Epidermal melanocyte (primary cell): ENCODE measurements around the gene OR5C1.
"Not testable (repeated sequence)": the region's sequence is repeated elsewhere in the genome, so short reads cannot be mapped to it uniquely, and the experiment has no call there.

Source experiments
- DNase-seq: peaks from one replicate; pipeline ENCODE4 v3.0.0; 2011; ENCODE audit warnings: low spot score; ENCODE audit not compliant: insufficient read length

OR5C1 gene

DNA sequence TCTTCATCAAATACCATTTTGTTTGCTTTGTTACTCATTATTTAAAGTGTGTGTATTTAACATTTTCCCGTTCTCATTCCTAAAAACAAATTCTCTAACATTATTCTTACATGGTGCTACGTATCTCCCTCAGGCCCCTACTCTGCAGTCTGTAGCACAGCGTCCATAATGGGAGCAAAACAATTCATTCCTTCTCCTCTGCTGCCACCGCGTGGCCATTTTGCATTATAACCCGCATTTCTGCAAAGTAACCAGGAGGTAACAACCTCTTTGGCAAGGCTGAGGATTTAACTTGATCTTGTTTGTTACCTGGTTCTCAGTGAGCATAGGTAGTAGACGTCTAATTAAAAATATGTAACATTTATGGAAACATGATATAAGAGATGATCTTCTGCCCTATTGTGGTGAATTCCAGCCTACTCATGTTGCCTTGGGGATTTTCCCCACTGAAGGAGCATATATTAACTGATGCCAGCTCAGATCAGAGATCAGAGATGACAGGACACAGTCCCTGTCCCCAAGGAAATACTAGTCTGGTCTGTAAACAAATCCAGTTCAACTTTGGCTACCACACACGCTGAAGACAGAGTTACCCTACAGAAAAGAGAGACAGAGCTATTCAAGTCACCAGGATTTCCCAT lies 21.7 kb downstream of the OR5C1 start:
- peak; percentile 83 for DNase-seq

DNA sequence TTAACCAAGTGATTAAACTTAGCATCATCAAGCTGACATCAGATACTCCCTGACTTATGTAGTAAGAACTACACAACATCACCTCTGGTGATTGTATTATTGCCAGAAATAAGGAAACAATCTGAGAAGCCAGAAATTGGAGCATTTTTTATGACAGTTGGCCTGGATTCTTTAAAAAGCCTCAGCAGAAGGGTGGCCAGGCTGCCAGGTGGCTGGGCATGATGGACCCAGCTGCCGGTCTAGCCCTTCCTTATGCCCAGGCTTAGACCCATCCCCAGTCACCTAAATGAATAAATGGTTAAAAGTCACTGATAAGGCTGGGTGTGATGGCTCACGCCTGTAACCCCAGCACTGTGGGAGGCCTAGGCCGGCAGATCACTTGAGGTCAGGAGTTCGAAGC lies 24.0 kb downstream of the OR5C1 start:
- DNase-seq = no peak

DNA sequence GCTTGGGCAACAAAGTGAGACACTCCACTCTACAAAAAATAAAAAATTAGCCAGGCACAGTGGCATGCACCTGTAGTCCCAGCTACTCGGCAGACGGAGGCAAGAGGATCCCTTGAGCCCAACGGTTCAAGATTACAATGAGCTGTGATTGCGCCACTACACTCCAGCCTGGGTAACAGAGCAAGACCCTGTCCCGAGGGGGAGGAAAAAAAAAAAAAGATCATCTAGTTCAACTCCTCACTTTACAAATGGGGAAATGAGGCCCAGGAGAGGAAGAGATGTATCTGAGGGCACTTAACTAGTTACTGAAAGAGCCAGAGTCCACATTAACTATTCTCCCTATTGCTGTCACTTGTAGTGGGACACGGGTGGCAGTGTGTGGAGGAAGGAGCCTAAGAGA lies 25.8 kb downstream of the OR5C1 start:
- no peak for DNase-seq

DNA sequence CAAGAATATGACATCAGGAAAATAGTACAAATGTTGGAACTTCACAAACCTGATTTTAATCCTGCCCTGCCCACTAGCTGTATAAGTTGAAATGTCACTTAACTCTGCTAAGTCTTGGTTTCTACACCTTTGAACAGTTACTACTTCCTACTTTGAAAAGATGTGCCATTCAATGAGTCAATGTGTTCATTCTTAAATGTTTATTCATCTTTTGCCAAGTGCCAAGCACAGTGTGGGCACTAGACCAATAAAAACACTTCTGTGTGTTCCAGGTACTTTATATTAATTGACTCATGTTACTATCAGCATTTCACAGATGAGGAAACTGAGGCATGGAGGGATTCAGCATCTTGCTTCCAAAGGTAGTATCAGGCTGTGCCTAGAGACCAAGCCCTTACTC lies 26.8 kb downstream of the OR5C1 start:
- no peak for DNase-seq

DNA sequence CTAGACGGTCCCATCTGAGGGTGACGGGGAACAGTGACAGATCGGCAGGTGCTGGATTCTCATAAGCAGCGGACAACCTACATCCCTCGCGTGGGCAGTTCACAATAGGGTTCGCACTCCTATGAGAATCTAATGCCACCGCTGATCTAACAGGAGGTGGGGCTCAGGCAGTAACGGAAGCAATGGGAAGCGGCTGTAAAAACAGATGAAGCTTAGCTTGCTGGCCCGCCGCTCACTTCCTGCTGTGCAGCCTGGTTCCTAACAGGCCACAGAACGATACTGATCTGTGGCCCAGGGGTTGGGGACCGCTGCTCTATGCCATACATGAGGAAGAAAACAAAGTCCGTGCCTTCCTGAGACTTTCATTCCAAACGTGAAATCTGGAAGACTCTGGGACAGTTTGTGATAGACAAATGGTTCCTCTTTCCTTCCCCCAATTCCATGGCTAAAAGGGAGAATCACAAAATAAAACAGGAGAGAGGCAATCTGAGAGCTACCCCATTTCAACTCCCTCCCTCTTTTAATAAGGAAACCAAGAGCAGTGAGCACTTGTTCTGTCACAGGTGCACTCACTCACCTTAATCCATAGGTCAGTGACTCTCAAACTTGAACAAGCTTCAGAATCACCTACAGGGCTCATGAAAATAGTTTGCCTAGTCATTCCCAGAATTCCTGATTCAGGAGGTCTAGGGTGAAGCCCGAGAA lies 27.6 kb downstream of the OR5C1 start:
- no peak for DNase-seq

DNA sequence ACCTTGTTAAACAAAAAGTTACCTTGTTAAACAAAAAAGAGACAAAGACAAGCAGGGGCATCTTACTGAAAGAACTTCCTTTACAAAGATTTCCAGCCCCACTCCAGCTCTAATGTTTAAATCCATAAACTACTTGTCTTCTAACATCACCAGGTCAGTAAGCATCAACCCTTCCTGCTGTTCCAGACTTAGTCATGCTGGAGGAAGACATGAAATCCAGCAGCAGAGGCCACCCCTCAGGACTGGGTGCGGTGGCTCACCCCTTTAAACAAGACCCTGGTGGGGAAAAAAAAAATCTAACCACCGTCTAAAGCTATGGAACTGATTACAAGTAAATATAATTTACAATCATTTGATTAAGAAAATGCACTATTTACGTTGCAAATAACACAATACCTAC lies 30.6 kb downstream of the OR5C1 start:
- no peak for DNase-seq

DNA sequence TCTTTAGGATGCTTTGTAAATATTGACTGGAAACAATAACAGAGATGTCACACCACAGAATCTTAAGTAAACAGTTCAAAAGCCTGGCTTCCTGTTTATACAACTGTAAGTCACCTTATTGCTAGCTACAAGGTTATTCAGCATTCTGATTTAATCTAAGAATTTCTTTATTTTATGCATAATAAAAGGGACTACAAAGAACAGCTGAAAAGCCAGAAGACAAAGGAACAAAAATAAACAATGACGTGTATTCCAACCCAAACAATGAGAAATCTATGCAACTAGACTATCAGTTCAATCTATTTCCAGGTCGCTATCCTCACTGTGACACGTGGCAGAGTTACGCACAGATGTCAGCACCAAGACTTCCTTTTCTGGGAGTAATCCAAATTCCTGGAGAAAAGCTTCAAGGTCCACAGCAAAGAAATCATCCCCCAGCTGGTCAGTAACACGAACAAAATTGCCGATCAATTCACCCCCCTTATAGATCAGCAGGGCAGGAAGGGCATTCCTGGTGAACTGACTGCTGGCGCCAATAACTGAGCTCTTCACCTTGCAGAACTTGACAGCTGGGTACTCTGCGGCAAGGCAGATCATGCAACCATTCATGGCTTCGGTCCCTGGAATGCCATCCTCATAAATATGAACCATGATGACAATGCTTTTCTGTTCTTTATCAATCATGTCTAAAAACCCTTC lies 31.2 kb downstream of the OR5C1 start:
- no peak for DNase-seq

DNA sequence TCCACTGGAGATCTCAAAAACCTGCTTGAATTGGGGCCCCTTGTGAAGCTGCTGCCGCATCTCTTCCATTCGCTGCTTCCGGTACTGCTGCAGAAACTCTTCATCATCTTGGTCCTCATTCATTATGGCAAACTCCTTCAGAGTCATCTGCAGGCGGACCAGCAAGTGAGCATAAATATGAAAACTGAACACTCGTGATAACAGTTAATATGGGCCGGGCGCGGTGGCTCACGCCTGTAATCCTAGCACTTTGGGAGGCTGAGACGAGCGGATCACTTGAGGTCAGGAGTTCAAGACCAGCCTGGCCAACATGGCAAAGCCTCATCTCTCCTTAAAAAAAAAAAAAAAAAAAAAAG lies 31.7 kb downstream of the OR5C1 start:
- no peak for DNase-seq

DNA sequence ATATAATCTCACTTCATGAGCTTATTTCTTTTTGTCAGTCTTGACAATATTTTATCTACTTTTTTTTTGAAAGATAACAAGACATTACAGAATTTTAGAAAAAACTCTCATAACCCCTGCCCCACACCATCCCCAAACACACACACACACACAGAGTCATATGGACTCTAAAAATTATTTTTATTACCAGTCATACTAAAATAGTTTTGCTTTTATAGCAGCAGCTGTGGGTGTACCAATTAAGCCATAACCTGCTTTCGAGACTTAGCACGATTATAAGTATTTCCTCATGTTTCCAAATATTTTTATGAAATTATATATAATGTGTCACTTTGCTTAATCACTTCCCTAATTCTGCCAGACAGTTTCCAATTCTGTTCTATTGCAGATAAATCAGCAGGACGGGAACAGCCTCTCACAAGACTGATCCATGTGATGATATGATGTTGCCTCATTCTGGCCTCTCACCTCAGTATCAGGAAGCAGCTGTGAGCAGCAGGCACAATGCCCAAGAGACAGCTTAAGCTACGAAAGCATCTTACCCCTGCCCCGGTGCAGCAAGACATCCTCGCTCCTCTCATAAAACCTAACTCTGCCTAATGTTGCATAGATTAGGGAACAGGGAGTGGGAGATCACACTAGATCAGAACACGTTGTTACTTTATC lies 32.7 kb downstream of the OR5C1 start:
- DNase-seq = no peak

DNA sequence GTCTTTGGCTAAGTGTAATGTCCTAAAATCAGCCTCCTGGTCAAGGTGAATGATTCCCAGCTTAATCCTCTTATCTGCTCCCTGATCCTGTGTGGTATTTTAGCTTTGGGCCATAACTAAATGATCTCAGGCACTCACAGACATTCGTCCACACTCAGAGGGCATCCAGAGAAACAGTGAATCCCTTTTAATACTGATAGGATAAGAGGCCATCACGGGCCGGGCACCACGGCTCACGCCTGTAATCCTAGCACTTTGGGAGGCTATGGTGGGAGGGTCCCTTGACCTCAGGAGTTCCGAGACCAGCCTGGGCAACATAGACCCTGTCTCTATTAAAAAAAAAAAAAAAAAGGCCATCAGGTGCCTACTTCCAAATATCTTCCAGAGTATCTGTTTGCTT lies 33.3 kb downstream of the OR5C1 start:
- no peak for DNase-seq

DNA sequence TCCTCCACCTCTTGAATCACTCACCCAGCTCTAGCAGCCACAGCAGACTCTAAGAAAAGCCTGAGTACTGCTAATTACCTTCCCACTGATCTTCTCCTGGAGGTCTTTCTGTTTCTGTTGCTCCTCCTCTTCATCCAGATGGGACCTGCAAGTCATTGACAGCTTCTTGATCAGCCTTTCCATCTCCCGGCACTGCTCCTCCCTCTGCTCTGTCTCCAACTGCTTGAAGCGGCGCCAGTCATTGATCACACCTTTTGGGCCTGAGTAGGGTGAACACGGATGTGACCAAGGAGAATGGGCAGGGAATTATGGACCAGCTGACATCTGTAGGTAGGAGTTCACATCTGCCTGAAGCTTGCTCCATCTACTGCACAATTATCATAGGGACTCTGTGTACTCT lies 34.2 kb downstream of the OR5C1 start:
- no peak for DNase-seq

DNA sequence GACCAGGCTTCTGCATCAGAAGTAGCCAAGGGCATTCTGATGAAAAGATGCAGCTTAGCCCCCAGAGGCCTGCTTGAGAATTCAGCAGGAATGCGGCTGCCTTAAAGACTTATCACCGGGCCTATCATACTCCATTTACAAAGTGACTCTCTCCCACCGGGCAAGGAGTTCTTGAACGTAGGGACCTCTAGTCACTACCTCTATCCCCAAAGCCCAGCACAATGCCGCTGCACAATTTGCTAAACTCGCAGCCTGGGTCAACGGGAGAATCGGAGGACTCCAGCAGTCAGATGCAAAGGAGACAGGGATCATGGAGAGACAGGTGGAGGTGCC lies 39.0 kb downstream of the OR5C1 start:
- no peak for DNase-seq

DNA sequence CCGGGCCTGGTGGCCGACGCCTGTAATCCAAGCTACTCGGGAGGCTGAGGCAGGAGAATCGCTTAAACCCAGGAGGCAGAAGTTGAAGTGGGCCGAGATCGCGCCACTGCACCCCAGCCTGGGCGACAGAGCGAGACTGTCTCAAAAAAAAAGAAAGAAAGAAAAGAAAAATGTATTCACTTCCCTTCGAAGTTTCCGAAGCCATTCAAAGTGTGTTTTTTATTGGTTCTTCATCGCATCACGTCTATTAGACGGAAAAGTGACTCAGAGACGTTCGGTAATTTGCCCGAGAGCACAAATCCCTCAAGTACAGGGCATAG lies 40.2 kb downstream of the OR5C1 start:
- not testable (repeated sequence) for DNase-seq

DNA sequence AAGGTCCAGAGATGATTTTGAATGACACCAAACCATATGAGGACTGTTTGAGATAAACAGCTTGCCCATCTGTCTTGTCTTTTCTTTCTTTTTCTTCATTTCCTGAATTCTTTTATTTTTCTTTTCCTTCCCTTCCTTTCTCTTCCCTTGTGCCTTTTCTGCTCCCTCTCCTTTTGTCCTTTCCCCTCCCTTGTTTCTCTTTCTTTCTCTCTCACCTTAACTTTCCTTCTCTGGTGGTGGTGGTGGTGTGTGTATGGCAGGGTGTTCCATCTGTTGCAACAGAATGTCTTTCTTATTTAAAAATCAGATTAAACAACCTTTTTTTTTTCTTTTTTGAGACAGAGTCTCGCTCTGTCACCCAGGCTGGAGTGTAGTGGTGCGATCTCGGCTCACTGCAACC lies 43.5 kb downstream of the OR5C1 start:
- DNase-seq = no peak

DNA sequence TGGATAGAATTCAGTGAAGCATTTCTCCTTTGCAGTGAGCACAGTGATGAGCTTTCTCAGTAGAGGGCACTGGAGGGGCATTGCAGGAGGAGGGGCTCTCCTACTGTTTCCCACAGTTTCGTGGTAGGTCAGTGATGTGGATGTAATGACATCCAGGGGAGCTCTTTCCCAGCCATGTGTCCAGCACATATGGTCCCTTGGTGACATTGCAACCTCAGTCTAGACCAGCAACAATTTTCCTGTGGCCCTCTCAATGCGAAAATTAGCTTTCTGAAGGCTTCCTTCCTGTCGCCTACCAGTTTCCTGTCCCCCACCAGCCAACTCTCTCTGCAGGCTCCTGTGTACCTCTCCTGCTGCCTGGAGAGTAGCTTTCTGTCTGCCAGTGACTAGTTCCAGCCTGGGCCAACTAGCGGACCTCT lies 46.6 kb downstream of the OR5C1 start:
- no peak for DNase-seq

DNA sequence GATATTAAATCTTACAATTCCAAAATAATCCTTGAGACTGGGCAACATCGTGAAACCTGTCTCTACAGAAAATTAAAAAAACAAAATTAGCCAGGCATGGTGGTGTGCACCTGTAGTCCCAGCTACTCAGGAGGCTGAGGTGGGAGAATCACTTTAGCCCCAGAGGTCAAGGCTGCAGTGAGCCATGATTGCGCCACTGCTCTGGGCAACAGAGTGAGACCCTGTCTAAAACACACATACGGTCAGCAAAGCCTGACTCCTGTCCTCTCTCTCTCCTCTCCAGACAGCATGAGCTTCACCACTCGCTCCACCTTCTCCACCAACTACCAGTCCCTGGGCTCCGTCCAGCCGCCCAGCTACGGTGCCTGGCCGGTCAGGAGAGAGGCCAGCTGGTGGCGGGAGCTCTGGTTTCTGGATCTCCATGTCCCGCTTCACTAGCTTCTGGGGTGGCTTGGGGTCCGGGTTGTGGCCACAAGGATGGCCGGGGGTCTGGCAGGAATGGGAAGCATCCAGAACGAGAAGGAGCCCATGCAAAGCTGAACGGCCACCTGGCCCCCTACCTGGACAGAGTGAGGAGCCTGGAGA lies 48.6 kb downstream of the OR5C1 start:
- no peak for DNase-seq

DNA sequence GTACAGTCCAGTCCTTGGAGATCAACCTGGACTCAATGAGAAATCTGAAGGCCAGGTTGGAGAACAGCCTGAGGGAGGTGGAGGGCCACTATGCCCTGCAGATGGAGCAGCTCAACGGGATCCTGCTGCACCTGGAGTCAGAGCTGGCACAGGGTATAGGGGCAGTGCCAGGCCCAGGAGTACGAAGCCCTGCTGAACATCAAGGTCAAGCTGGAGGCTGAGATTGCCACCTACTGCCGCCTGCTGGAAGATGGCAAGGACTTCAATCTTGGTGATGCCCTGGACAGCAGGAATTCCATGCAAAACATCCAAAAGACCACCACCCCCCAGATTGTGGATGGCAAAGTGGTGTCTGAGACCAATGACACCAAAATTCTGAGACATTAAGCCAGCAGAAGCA lies 49.7 kb downstream of the OR5C1 start:
- not testable (repeated sequence) for DNase-seq
